CD4-positive, alpha-beta T cell (primary cell): ENCODE data around the gene TMEM45A. TPM values are rescaled to one million over a fixed set of nuclear protein-coding genes. Genes with fewer than 3 reads are reported as not detected.

ENCODE experiments used
- ATAC-seq: fragments of 200-7000 bp; cut with Tn5 transposase; one replicate; pipeline ENCODE4 v1.10.0; 2022; ENCODE audit warnings: mild to moderate bottlenecking; ENCODE audit not compliant: poor library complexity
- CTCF ChIA-PET: fragments of 350-600 bp; sonication (Branson Sonifier 250); formaldehyde crosslinking; loops from one replicate; lab custom pipeline; 2021; ENCODE audit warnings: antibody characterized with exemption, inconsistent platforms; lab: Charles Lee
- POLR2A ChIA-PET: fragments of 350-600 bp; sonication (Branson Sonifier 250); formaldehyde crosslinking; loops from one replicate; lab custom pipeline; 2021; ENCODE audit warnings: antibody characterized with exemption, inconsistent platforms; lab: Charles Lee
- DNase-seq, 14 experiments: peaks; one replicate each; pipeline ENCODE4 v3.0.0-alpha.2; 2013 to 2020; ENCODE audit warnings: mixed read lengths in 2 of 14
- H3K27ac ChIP-seq, 2 donors: one replicate each; pipeline versions ENCODE4 v1.5.1 to v1.7.0; 2013; ENCODE audit warnings: low read length in 2 of 2, low read depth in 1 of 2, mild to moderate bottlenecking in 1 of 2
- H3K27me3 ChIP-seq, 2 experiments: 1 replicate in 1 of 2; 2 replicates in 1 of 2; pipeline versions ENCODE4 v1.6.1 to v1.7.0; 2013; ENCODE audit warnings: low read length in 2 of 2, control low read depth in 1 of 2, mild to moderate bottlenecking in 1 of 2, moderate library complexity in 1 of 2; ENCODE audit not compliant: insufficient read depth in 2 of 2, control insufficient read depth in 1 of 2
- H3K36me3 ChIP-seq: one replicate; pipeline ENCODE4 v1.6.1; 2013; ENCODE audit warnings: low read length, control low read depth; ENCODE audit not compliant: insufficient read depth
- H3K4me1 ChIP-seq: one replicate; pipeline ENCODE4 v1.6.1; 2013; ENCODE audit warnings: low read length, control low read depth; ENCODE audit not compliant: insufficient read depth
- H3K4me3 ChIP-seq: one replicate; pipeline ENCODE4 v1.5.1; 2013; ENCODE audit warnings: mild to moderate bottlenecking, low read length, moderate library complexity
- H3K9me3 ChIP-seq, 2 experiments: 1 replicate in 1 of 2; 2 replicates in 1 of 2; pipeline versions ENCODE4 v1.6.1 to v1.7.0; 2013; ENCODE audit warnings: low read length in 2 of 2, mild to moderate bottlenecking in 2 of 2, control low read depth in 1 of 2, moderate library complexity in 1 of 2; ENCODE audit not compliant: control insufficient read depth in 1 of 2, insufficient read depth in 1 of 2
- H3K27ac Mint-ChIP-seq: one replicate; pipeline ENCODE4 v1.8.0; 2020; ENCODE audit warnings: mixed read lengths
- H3K27me3 Mint-ChIP-seq: one replicate; pipeline ENCODE4 v1.8.0; 2021; ENCODE audit warnings: mixed read lengths
- H3K36me3 Mint-ChIP-seq: one replicate; pipeline ENCODE4 v1.8.0; 2021; ENCODE audit warnings: low read depth, mixed read lengths
- H3K4me1 Mint-ChIP-seq: one replicate; pipeline ENCODE4 v1.8.0; 2021; ENCODE audit warnings: low read depth, mixed read lengths
- H3K4me3 Mint-ChIP-seq: one replicate; pipeline ENCODE4 v1.8.0; 2020; ENCODE audit warnings: mild to moderate bottlenecking, mixed read lengths
- H3K9me3 Mint-ChIP-seq: one replicate; pipeline ENCODE4 v1.8.0; 2020; ENCODE audit warnings: mixed read lengths
- CTCF ChIP-seq: fragments of 200-600 bp; IDR thresholded peaks from one replicate; pipeline ENCODE4 v1.8.0; 2022; ENCODE audit warnings: antibody characterized with exemption, mild to moderate bottlenecking
- intact Hi-C, 2 experiments: fragments of 100-400 bp; cut with DNase I in 1 of 2; cut with micrococcal nuclease in 1 of 2; formaldehyde crosslinking; loops; one replicate each; pipeline versions ENCODE4 v1.15.1 to v1.9.0; 2023 to 2025; cut with DNase I, micrococcal nuclease
- total RNA-seq, 174 experiments: library from RNA in 2 of 174; stranded (reverse) in 2 of 174; gene quantifications; one replicate each; pipeline ENCODE4 v1.2.3 and lab custom pipeline; 2021 to 2026

TMEM45A gene
- total RNA-seq, 2 experiments from 2014 or later, result 0.08 TPM; not detected in 1

GRCh38 chr3:100605358-100605757 is 112.9 kb downstream of the TMEM45A start:
- Histone ChIP-seq H3K4me3 (no peak overlapping the region), H3K27me3 (peaks cover 0 to under 1% of the 10 kb centered on the region in 2 experiments), H3K36me3 (no peaks in the 10 kb centered on the region), H3K9me3 (peaks cover 0 to 7% of the 10 kb centered on the region in 2 experiments), H3K27ac (no peak overlapping the region), H3K4me1 (peaks cover 12% of the 10 kb centered on the region)
- Mint-ChIP-seq H3K27ac (no peak overlapping the region), H3K4me1 (peaks cover 39% of the 10 kb centered on the region), H3K36me3 (no peaks in the 10 kb centered on the region), H3K27me3 (peaks cover 15% of the 10 kb centered on the region), H3K9me3 (no peaks in the 10 kb centered on the region), H3K4me3 (no peak overlapping the region)
- ATAC-seq (no peak), DNase-seq (no peak)
- intact Hi-C loops, result no loop called here
- no peak for TF ChIP-seq CTCF
- ChIA-PET CTCF (interaction anchor here (0.6 kb wide), 1 partner anchor 287 kb away, joined by 3 read pairs; no protein-coding TSS in a partner anchor), POLR2A (no interaction called here)

- CTCF ChIA-PET, result no interaction called here
Observed at GRCh38 chr3:100606894-100607512, 114.6 kb downstream of the TMEM45A start.

GRCh38 chr3:100609305-100609704 is 116.9 kb downstream of the TMEM45A start, which contains the start of gene ADGRG7:
Gene ADGRG7 (plus strand): TSS chr3:100609601. CDS start chr3:100609857, 256 bp downstream.
- Mint-ChIP-seq H3K9me3 (no peaks in the 10 kb centered on the region), H3K36me3 (no peaks in the 10 kb centered on the region), H3K27ac (no peak within 1 kb of the TSS), H3K27me3 (peaks cover 43% of the 10 kb centered on the region), H3K4me1 (peaks cover 9% of the 10 kb centered on the region), H3K4me3 (no peak within 1 kb of the TSS)
- intact Hi-C loops, result no loop called here
- Histone ChIP-seq H3K36me3 (no peaks in the 10 kb centered on the region), H3K4me3 (no peak within 1 kb of the TSS), H3K27ac (no peak within 1 kb of the TSS), H3K4me1 (no peaks in the 10 kb centered on the region), H3K27me3 (peaks cover 4 to 5% of the 10 kb centered on the region in 2 experiments), H3K9me3 (no peaks in the 10 kb centered on the region)
- POLR2A ChIA-PET, result no interaction called here
- no peak for ATAC-seq
- no peak for DNase-seq
- no peak for TF ChIP-seq CTCF
- CTCF ChIA-PET, result no interaction called here

More at GRCh38 chr3:100606894-100607512, 114.6 kb downstream of the TMEM45A start:
- Histone ChIP-seq H3K36me3 (no peaks in the 10 kb centered on the region), H3K27ac (no peak overlapping the region), H3K4me1 (peaks cover 6% of the 10 kb centered on the region), H3K9me3 (no peaks in the 10 kb centered on the region), H3K27me3 (peaks cover 4 to 5% of the 10 kb centered on the region in 2 experiments), H3K4me3 (no peak overlapping the region)
- Mint-ChIP-seq H3K4me3 (no peak overlapping the region), H3K27ac (no peak overlapping the region), H3K4me1 (peaks cover 28% of the 10 kb centered on the region), H3K27me3 (peaks cover 28% of the 10 kb centered on the region), H3K36me3 (no peaks in the 10 kb centered on the region), H3K9me3 (no peaks in the 10 kb centered on the region)
- ATAC-seq (no peak), DNase-seq (no peak)
- TF ChIP-seq CTCF, result no peak
- intact Hi-C loops, result no loop called here
- POLR2A ChIA-PET, result no interaction called here
